CD4-positive, alpha-beta T cell (primary cell): Measurements from ENCODE around the gene RNPEPL1. TPM values are rescaled to one million over a fixed set of nuclear protein-coding genes. Genes with fewer than 3 reads are reported as not detected.

Source experiments
- ATAC-seq: fragments of 200-7000 bp; cut with Tn5 transposase; one replicate; pipeline ENCODE4 v1.10.0; 2022; ENCODE audit warnings: mild to moderate bottlenecking; ENCODE audit not compliant: poor library complexity
- CTCF ChIA-PET: fragments of 350-600 bp; sonication (Branson Sonifier 250); formaldehyde crosslinking; loops from one replicate; lab custom pipeline; 2021; ENCODE audit warnings: antibody characterized with exemption, inconsistent platforms; lab: Charles Lee
- POLR2A ChIA-PET: fragments of 350-600 bp; sonication (Branson Sonifier 250); formaldehyde crosslinking; loops from one replicate; lab custom pipeline; 2021; ENCODE audit warnings: antibody characterized with exemption, inconsistent platforms; lab: Charles Lee
- DNase-seq, 14 experiments: peaks; one replicate each; pipeline ENCODE4 v3.0.0-alpha.2; 2013 to 2020; ENCODE audit warnings: mixed read lengths in 2 of 14
- H3K27ac ChIP-seq, 2 donors: one replicate each; pipeline versions ENCODE4 v1.5.1 to v1.7.0; 2013; ENCODE audit warnings: low read length in 2 of 2, low read depth in 1 of 2, mild to moderate bottlenecking in 1 of 2
- H3K27me3 ChIP-seq, 2 experiments: 1 replicate in 1 of 2; 2 replicates in 1 of 2; pipeline versions ENCODE4 v1.6.1 to v1.7.0; 2013; ENCODE audit warnings: low read length in 2 of 2, control low read depth in 1 of 2, mild to moderate bottlenecking in 1 of 2, moderate library complexity in 1 of 2; ENCODE audit not compliant: insufficient read depth in 2 of 2, control insufficient read depth in 1 of 2
- H3K36me3 ChIP-seq: one replicate; pipeline ENCODE4 v1.6.1; 2013; ENCODE audit warnings: low read length, control low read depth; ENCODE audit not compliant: insufficient read depth
- H3K4me1 ChIP-seq: one replicate; pipeline ENCODE4 v1.6.1; 2013; ENCODE audit warnings: low read length, control low read depth; ENCODE audit not compliant: insufficient read depth
- H3K4me3 ChIP-seq: one replicate; pipeline ENCODE4 v1.5.1; 2013; ENCODE audit warnings: mild to moderate bottlenecking, low read length, moderate library complexity
- H3K9me3 ChIP-seq, 2 experiments: 1 replicate in 1 of 2; 2 replicates in 1 of 2; pipeline versions ENCODE4 v1.6.1 to v1.7.0; 2013; ENCODE audit warnings: low read length in 2 of 2, mild to moderate bottlenecking in 2 of 2, control low read depth in 1 of 2, moderate library complexity in 1 of 2; ENCODE audit not compliant: control insufficient read depth in 1 of 2, insufficient read depth in 1 of 2
- H3K27ac Mint-ChIP-seq: one replicate; pipeline ENCODE4 v1.8.0; 2020; ENCODE audit warnings: mixed read lengths
- H3K27me3 Mint-ChIP-seq: one replicate; pipeline ENCODE4 v1.8.0; 2021; ENCODE audit warnings: mixed read lengths
- H3K36me3 Mint-ChIP-seq: one replicate; pipeline ENCODE4 v1.8.0; 2021; ENCODE audit warnings: low read depth, mixed read lengths
- H3K4me1 Mint-ChIP-seq: one replicate; pipeline ENCODE4 v1.8.0; 2021; ENCODE audit warnings: low read depth, mixed read lengths
- H3K4me3 Mint-ChIP-seq: one replicate; pipeline ENCODE4 v1.8.0; 2020; ENCODE audit warnings: mild to moderate bottlenecking, mixed read lengths
- H3K9me3 Mint-ChIP-seq: one replicate; pipeline ENCODE4 v1.8.0; 2020; ENCODE audit warnings: mixed read lengths
- CTCF ChIP-seq: fragments of 200-600 bp; IDR thresholded peaks from one replicate; pipeline ENCODE4 v1.8.0; 2022; ENCODE audit warnings: antibody characterized with exemption, mild to moderate bottlenecking
- intact Hi-C, 2 experiments: fragments of 100-400 bp; cut with DNase I in 1 of 2; cut with micrococcal nuclease in 1 of 2; formaldehyde crosslinking; loops; one replicate each; pipeline versions ENCODE4 v1.15.1 to v1.9.0; 2023 to 2025; cut with DNase I, micrococcal nuclease
- total RNA-seq, 174 experiments: library from RNA in 2 of 174; stranded (reverse) in 2 of 174; gene quantifications; one replicate each; pipeline ENCODE4 v1.2.3 and lab custom pipeline; 2021 to 2026

The RNPEPL1 gene
- total RNA-seq, 2 experiments from 2014 or later = 73.0 to 78.8 TPM

- Mint-ChIP-seq H3K36me3 (peaks cover 15% of the 10 kb centered on the region), H3K27me3 (no peaks in the 10 kb centered on the region), H3K27ac (no peak overlapping the region), H3K4me1 (no peaks in the 10 kb centered on the region), H3K4me3 (no peak overlapping the region), H3K9me3 (no peaks in the 10 kb centered on the region)
- Histone ChIP-seq H3K9me3 (no peaks in the 10 kb centered on the region), H3K4me3 (no peak overlapping the region), H3K27me3 (no peaks in the 10 kb centered on the region), H3K36me3 (peaks cover 20% of the 10 kb centered on the region), H3K4me1 (no peaks in the 10 kb centered on the region), H3K27ac (no peak overlapping the region)
- ChIA-PET CTCF (no interaction called here), POLR2A (no interaction called here)
- TF ChIP-seq CTCF = no peak
- ATAC-seq (no peak), DNase-seq (peak in 2 of 14 experiments; percentile 2 to 25)
- intact Hi-C loops = no loop called here
These were observed 34.2 kb downstream of the RNPEPL1 start for GRCh38 chr2:240602266-240603050.

GRCh38 chr2:240603081-240603835, 35.0 kb downstream of the RNPEPL1 start:
- H3K9me3 ChIP-seq = no peaks in the 10 kb centered on the region
- H3K4me3 ChIP-seq = no peak overlapping the region
- no peak overlapping the region for H3K4me3 Mint-ChIP-seq
- ATAC-seq (no peak), DNase-seq (peak in 2 of 14 experiments; percentile 3 to 26)
- H3K27me3 ChIP-seq = no peaks in the 10 kb centered on the region
- CTCF ChIA-PET = no interaction called here
- H3K4me1 ChIP-seq = no peaks in the 10 kb centered on the region
- no peak for TF ChIP-seq CTCF
- peaks cover 12% of the 10 kb centered on the region for H3K36me3 ChIP-seq
- no peaks in the 10 kb centered on the region for H3K9me3 Mint-ChIP-seq
- H3K27ac Mint-ChIP-seq = no peak overlapping the region
- peaks cover 15% of the 10 kb centered on the region for H3K36me3 Mint-ChIP-seq
- no peak overlapping the region for H3K27ac ChIP-seq
- H3K27me3 Mint-ChIP-seq = no peaks in the 10 kb centered on the region
- intact Hi-C loops = no loop called here
- POLR2A ChIA-PET = no interaction called here
- H3K4me1 Mint-ChIP-seq = no peaks in the 10 kb centered on the region

- Histone ChIP-seq H3K36me3 (peaks cover 7% of the 10 kb centered on the region), H3K27ac (no peak overlapping the region), H3K27me3 (no peaks in the 10 kb centered on the region), H3K4me3 (no peak overlapping the region), H3K9me3 (no peaks in the 10 kb centered on the region), H3K4me1 (no peaks in the 10 kb centered on the region)
- ChIA-PET POLR2A (no interaction called here), CTCF (no interaction called here)
- Mint-ChIP-seq H3K9me3 (no peaks in the 10 kb centered on the region), H3K36me3 (peaks cover 14% of the 10 kb centered on the region), H3K4me1 (no peaks in the 10 kb centered on the region), H3K4me3 (no peak overlapping the region), H3K27ac (no peak overlapping the region), H3K27me3 (no peaks in the 10 kb centered on the region)
- TF ChIP-seq CTCF = no peak
- intact Hi-C loops = no loop called here
- DNase-seq (peak in 2 of 14 experiments; percentile 4 to 29), ATAC-seq (no peak)
These were observed 35.6 kb downstream of the RNPEPL1 start for GRCh38 chr2:240603846-240604245.
